Measurements from ENCODE around the gene TRPM3. TPM values are rescaled to one million over a fixed set of nuclear protein-coding genes. Genes with fewer than 3 reads are reported as not detected.

Gene TRPM3
- total RNA-seq, 1 experiment from 2014 or later: not detected

- ATAC-seq: no peak
- in situ Hi-C loops (cut with HindIII; ENCODE audit: low pct_unique_long_range_greater_than_20kb, low sequenced_read_pairs): no loop called here
Observed at GRCh38 chr9:70887826-70888225, 233.6 kb downstream of the TRPM3 start.

GRCh38 chr9:70883963-70884793 lies 237.2 kb downstream of the TRPM3 start:
- no peaks in the 10 kb centered on the region for H3K9me3 ChIP-seq (ENCODE audit: control insufficient read depth, insufficient read depth, low read depth, low read length)
- in situ Hi-C loops (cut with HindIII; ENCODE audit: low pct_unique_long_range_greater_than_20kb, low sequenced_read_pairs): no loop called here
- DNase-seq (ENCODE audit: low read depth, low spot score) (no peak), ATAC-seq (no peak)
- intact Hi-C loops (cut with micrococcal nuclease; ENCODE audit: unreplicated experiment): no loop called here
- BruUV-seq (replicated peaks): no TSS peak
- H3K4me1 ChIP-seq (ENCODE audit: control insufficient read depth, insufficient read depth, low read length): no peaks in the 10 kb centered on the region
- no peak overlapping the region for H3K27ac ChIP-seq (ENCODE audit: low read length)
- ChIA-PET POLR2A (no interaction called here), CTCF (no interaction called here)
- H3K36me3 ChIP-seq (ENCODE audit: control insufficient read depth, insufficient read depth, low read length): no peaks in the 10 kb centered on the region
- no peak overlapping the region for H3K4me3 ChIP-seq (ENCODE audit: low read depth in 2 of 2, low read length in 2 of 2)
- TF ChIP-seq REST (IDR thresholded peaks at IDR 0.05; ENCODE audit: insufficient read depth in 1 of 2, low read depth in 2 of 2, low read length in 1 of 2) (no peak), TCF7L2 (IDR thresholded peaks at IDR 0.05; ENCODE audit: low read depth, low read length) (no peak), CTCF (IDR thresholded peaks at IDR 0.05) (no peak), SIN3A (IDR thresholded peaks at IDR 0.05; ENCODE audit: borderline replicate concordance, insufficient read depth, low read depth, low read length) (no peak), POLR2AphosphoS5 (IDR thresholded peaks at IDR 0.05; ENCODE audit: low read depth, low read length) (no peak)
- no peaks in the 10 kb centered on the region for H3K27me3 ChIP-seq (ENCODE audit: control insufficient read depth, insufficient read depth, low read length)

More at GRCh38 chr9:70887826-70888225, 233.6 kb downstream of the TRPM3 start:
- ChIA-PET POLR2A (no interaction called here), CTCF (interaction anchor here (0.7 kb wide), 1 partner anchor 469 kb away, joined by 5 read pairs; no protein-coding TSS in a partner anchor)
- Histone ChIP-seq H3K4me3 (ENCODE audit: low read depth in 2 of 2, low read length in 2 of 2) (no peak overlapping the region), H3K36me3 (ENCODE audit: control insufficient read depth, insufficient read depth, low read length) (no peaks in the 10 kb centered on the region), H3K4me1 (ENCODE audit: control insufficient read depth, insufficient read depth, low read length) (no peaks in the 10 kb centered on the region), H3K9me3 (ENCODE audit: control insufficient read depth, insufficient read depth, low read depth, low read length) (no peaks in the 10 kb centered on the region), H3K27me3 (ENCODE audit: control insufficient read depth, insufficient read depth, low read length) (no peaks in the 10 kb centered on the region), H3K27ac (ENCODE audit: low read length) (no peak overlapping the region)
- no TSS peak for BruUV-seq (replicated peaks)
- intact Hi-C loops (cut with micrococcal nuclease; ENCODE audit: unreplicated experiment): no loop called here
- TF ChIP-seq TCF7L2 (IDR thresholded peaks at IDR 0.05; ENCODE audit: low read depth, low read length) (no peak), SIN3A (IDR thresholded peaks at IDR 0.05; ENCODE audit: borderline replicate concordance, insufficient read depth, low read depth, low read length) (no peak)
- DNase-seq (ENCODE audit: low read depth, low spot score): no peak

- H3K4me1 ChIP-seq (ENCODE audit: control insufficient read depth, insufficient read depth, low read length): no peaks in the 10 kb centered on the region
- no peak overlapping the region for H3K4me3 ChIP-seq (ENCODE audit: low read depth in 2 of 2, low read length in 2 of 2)
- POLR2A ChIA-PET: no interaction called here
- ATAC-seq (no peak), DNase-seq (ENCODE audit: low read depth, low spot score) (no peak)
- no peaks in the 10 kb centered on the region for H3K36me3 ChIP-seq (ENCODE audit: control insufficient read depth, insufficient read depth, low read length)
- intact Hi-C loops (cut with micrococcal nuclease; ENCODE audit: unreplicated experiment) (no loop called here), in situ Hi-C loops (cut with HindIII; ENCODE audit: low pct_unique_long_range_greater_than_20kb, low sequenced_read_pairs) (no loop called here)
- TF ChIP-seq POLR2AphosphoS5 (IDR thresholded peaks at IDR 0.05; ENCODE audit: low read depth, low read length) (no peak), TCF7L2 (IDR thresholded peaks at IDR 0.05; ENCODE audit: low read depth, low read length) (no peak), SIN3A (IDR thresholded peaks at IDR 0.05; ENCODE audit: borderline replicate concordance, insufficient read depth, low read depth, low read length) (no peak), REST (IDR thresholded peaks at IDR 0.05; ENCODE audit: insufficient read depth in 1 of 2, low read depth in 2 of 2, low read length in 1 of 2) (no peak), CTCF (IDR thresholded peaks at IDR 0.05) (no peak)
- no peak overlapping the region for H3K27ac ChIP-seq (ENCODE audit: low read length)
- no peaks in the 10 kb centered on the region for H3K9me3 ChIP-seq (ENCODE audit: control insufficient read depth, insufficient read depth, low read depth, low read length)
- BruUV-seq (replicated peaks): no TSS peak
- CTCF ChIA-PET: no interaction called here
- H3K27me3 ChIP-seq (ENCODE audit: control insufficient read depth, insufficient read depth, low read length): no peaks in the 10 kb centered on the region
Observed at GRCh38 chr9:70883056-70883455, 238.4 kb downstream of the TRPM3 start.

Measured in Panc1 (cell line).